ENCODE data around the gene SOX10. TPM values are rescaled to one million over a fixed set of nuclear protein-coding genes. Genes with fewer than 3 reads are reported as not detected.

SOX10 gene
- polyA plus RNA-seq, 1 donor from 2014 or later, result not detected

DNA sequence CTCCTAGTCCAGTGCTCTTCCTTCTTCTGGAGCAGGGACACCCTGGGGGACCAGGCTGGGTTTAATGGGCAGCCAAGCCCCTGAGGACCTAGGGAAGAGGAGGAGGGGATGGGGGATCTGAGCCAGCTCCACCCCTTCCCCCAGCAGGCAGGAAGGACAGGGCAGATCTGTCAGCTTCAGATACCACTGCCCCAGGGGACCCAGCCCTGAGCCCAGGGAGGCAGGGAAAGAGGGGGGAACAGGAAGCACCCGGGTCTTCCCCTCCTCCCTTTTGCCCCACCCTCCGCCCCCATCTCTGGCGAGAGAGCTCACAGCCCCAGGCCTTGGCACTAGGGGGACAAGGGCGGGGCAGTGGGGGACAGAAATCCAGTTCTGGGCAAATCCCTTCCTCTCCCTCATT, 11.7 kb upstream of the SOX10 start:
- H3K4me2 ChIP-seq (ENCODE audit: low read length), result no peak overlapping the region
- H3K4me3 ChIP-seq (ENCODE audit: low read length), result no peak overlapping the region
- H3K36me3 ChIP-seq (ENCODE audit: insufficient read depth, low read length), result no peaks in the 10 kb centered on the region
- no peaks in the 10 kb centered on the region for H3K9me2 ChIP-seq (ENCODE audit: insufficient read depth, low read length)
- H3K79me2 ChIP-seq (replicated peaks; ENCODE audit: insufficient read depth, low read length), result no peaks in the 10 kb centered on the region
- H3K27me3 ChIP-seq (ENCODE audit: insufficient read depth, low read depth, low read length), result no peaks in the 10 kb centered on the region
- no peak overlapping the region for H3K27ac ChIP-seq (ENCODE audit: low read length)
- TF ChIP-seq POLR2AphosphoS5 (IDR thresholded peaks at IDR 0.05) (no peak), EZH2 (IDR thresholded peaks at IDR 0.05; ENCODE audit: borderline replicate concordance, insufficient read depth, low read length, poor library complexity, severe bottlenecking) (no peak)
- TF ChIP-seq, protein P1, sequence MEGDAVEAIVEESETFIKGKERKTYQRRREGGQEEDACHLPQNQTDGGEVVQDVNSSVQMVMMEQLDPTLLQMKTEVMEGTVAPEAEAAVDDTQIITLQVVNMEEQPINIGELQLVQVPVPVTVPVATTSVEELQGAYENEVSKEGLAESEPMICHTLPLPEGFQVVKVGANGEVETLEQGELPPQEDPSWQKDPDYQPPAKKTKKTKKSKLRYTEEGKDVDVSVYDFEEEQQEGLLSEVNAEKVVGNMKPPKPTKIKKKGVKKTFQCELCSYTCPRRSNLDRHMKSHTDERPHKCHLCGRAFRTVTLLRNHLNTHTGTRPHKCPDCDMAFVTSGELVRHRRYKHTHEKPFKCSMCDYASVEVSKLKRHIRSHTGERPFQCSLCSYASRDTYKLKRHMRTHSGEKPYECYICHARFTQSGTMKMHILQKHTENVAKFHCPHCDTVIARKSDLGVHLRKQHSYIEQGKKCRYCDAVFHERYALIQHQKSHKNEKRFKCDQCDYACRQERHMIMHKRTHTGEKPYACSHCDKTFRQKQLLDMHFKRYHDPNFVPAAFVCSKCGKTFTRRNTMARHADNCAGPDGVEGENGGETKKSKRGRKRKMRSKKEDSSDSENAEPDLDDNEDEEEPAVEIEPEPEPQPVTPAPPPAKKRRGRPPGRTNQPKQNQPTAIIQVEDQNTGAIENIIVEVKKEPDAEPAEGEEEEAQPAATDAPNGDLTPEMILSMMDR (IDR thresholded peaks at IDR 0.05; ENCODE audit: poor library complexity, severe bottlenecking), result no peak
- no peaks in the 10 kb centered on the region for H3F3A ChIP-seq (ENCODE audit: insufficient read depth, low read length, poor library complexity, severe bottlenecking)
- no peaks in the 10 kb centered on the region for H3K9me3 ChIP-seq (ENCODE audit: low read length)
- H4K20me1 ChIP-seq (ENCODE audit: insufficient read depth), result no peaks in the 10 kb centered on the region
- no peak overlapping the region for H3K9ac ChIP-seq (ENCODE audit: low read length)
- no peak overlapping the region for H2AFZ ChIP-seq (ENCODE audit: low read depth, low read length)

- H3K4me3 ChIP-seq (ENCODE audit: low read length), result no peak overlapping the region
- no peaks in the 10 kb centered on the region for H3K27me3 ChIP-seq (ENCODE audit: insufficient read depth, low read depth, low read length)
- no peaks in the 10 kb centered on the region for H3K36me3 ChIP-seq (ENCODE audit: insufficient read depth, low read length)
- H3F3A ChIP-seq (ENCODE audit: insufficient read depth, low read length, poor library complexity, severe bottlenecking), result no peaks in the 10 kb centered on the region
- no peak for TF ChIP-seq EZH2 (IDR thresholded peaks at IDR 0.05; ENCODE audit: borderline replicate concordance, insufficient read depth, low read length, poor library complexity, severe bottlenecking)
- TF ChIP-seq, protein P1 (IDR thresholded peaks at IDR 0.05; ENCODE audit: poor library complexity, severe bottlenecking), result no peak
- TF ChIP-seq TAF1 (IDR thresholded peaks at IDR 0.05; ENCODE audit: low read depth), result no peak
- no peak for TF ChIP-seq REST (IDR thresholded peaks at IDR 0.05; ENCODE audit: borderline replicate concordance)
- no peak for TF ChIP-seq EP300 (conservative IDR thresholded peaks at IDR 0.05; ENCODE audit: poor library complexity, severe bottlenecking)
- TF ChIP-seq POLR2AphosphoS5 (IDR thresholded peaks at IDR 0.05), result no peak
- no peak for TF ChIP-seq SMC3 (conservative IDR thresholded peaks at IDR 0.05; ENCODE audit: poor library complexity)
- TF ChIP-seq RAD21 (conservative IDR thresholded peaks at IDR 0.05), result no peak
- TF ChIP-seq MXI1 (conservative IDR thresholded peaks at IDR 0.05; ENCODE audit: poor library complexity, severe bottlenecking), result no peak
- H3K9me2 ChIP-seq (ENCODE audit: insufficient read depth, low read length), result no peaks in the 10 kb centered on the region
- no peaks in the 10 kb centered on the region for H3K79me2 ChIP-seq (replicated peaks; ENCODE audit: insufficient read depth, low read length)
- H3K9me3 ChIP-seq (ENCODE audit: low read length), result no peaks in the 10 kb centered on the region
- H3K9ac ChIP-seq (ENCODE audit: low read length), result no peak overlapping the region
- H2AFZ ChIP-seq (ENCODE audit: low read depth, low read length), result no peak overlapping the region
- H3K27ac ChIP-seq (ENCODE audit: low read length), result no peak overlapping the region
- H3K4me2 ChIP-seq (ENCODE audit: low read length), result no peak overlapping the region
- no peaks in the 10 kb centered on the region for H4K20me1 ChIP-seq (ENCODE audit: insufficient read depth)
Observed at GRCh38 chr22:37995460-37995859, 11.1 kb upstream of the SOX10 start.

Measured in neural cell (in vitro differentiated cells).